SK-N-SH (cell line): ENCODE measurements around the gene TJP2. TPM values are rescaled to one million over a fixed set of nuclear protein-coding genes. Genes with fewer than 3 reads are reported as not detected.

Experiments
- CTCF ChIA-PET: fragments of 300-600, 350-600 bp; formaldehyde crosslinking; extraction: SDS; loops from one replicate; lab custom pipeline; 2021; lab: Yijun Ruan, JAX
- POLR2A ChIA-PET: fragments of 350-600 bp; sonication (Branson Sonifier 250); formaldehyde crosslinking; extraction: SDS; loops from one replicate; lab custom pipeline; 2020; ENCODE audit warnings: antibody characterized with exemption, inconsistent platforms; lab: Yijun Ruan, JAX
- DNase-seq: peaks from one replicate; pipeline ENCODE4 v3.0.0; 2012
- H2AFZ ChIP-seq: fragments of 200-600 bp; sonication (generic); 2 replicates; pipeline ENCODE4 v1.8.1; 2016; ENCODE audit warnings: antibody characterized with exemption, mild to moderate bottlenecking, low read depth
- H3F3A ChIP-seq: fragments of 200-600 bp; sonication (generic); replicated peaks from 2 replicates; pipeline ENCODE3; 2016; ENCODE audit warnings: antibody characterized with exemption, mild to moderate bottlenecking; ENCODE audit not compliant: insufficient read depth
- H3K27ac ChIP-seq, 2 experiments: fragments of 200-500 bp in 1 of 2; fragments of 200-600 bp in 1 of 2; sonication (Bioruptor generic) in 1 of 2; sonication (generic), shearing (Covaris generic) in 1 of 2; 2 replicates each; pipeline versions ENCODE4 v1.5.1 to v1.6.1; 2014 to 2016; ENCODE audit warnings: low read depth in 2 of 2, inconsistent platforms in 1 of 2, low read length in 1 of 2, mild to moderate bottlenecking in 1 of 2, mixed read lengths in 1 of 2
- H3K27me3 ChIP-seq: fragments of 200-600 bp; sonication (generic), shearing (Covaris generic); 2 replicates; pipeline ENCODE4 v1.6.1; 2016; ENCODE audit warnings: mixed run types; ENCODE audit not compliant: insufficient read depth
- H3K36me3 ChIP-seq, 2 experiments: fragments of 200-500 bp in 1 of 2; fragments of 200-600 bp in 1 of 2; sonication (Bioruptor generic) in 1 of 2; sonication (generic) in 1 of 2; replicated peaks in 1 of 2; 2 replicates each; pipeline versions ENCODE3 to v1.5.1; 2014 to 2016; ENCODE audit warnings: low read length in 1 of 2, mild to moderate bottlenecking in 1 of 2; ENCODE audit not compliant: insufficient read depth in 2 of 2, control insufficient read depth in 1 of 2
- H3K4me1 ChIP-seq, 2 experiments: fragments of 200-500 bp in 1 of 2; fragments of 200-600 bp in 1 of 2; sonication (Bioruptor generic) in 1 of 2; sonication (generic), shearing (Covaris generic) in 1 of 2; 2 replicates each; pipeline versions ENCODE4 v1.5.1 to v1.6.1; 2014 to 2016; ENCODE audit warnings: low read depth in 1 of 2, low read length in 1 of 2, mixed run types in 1 of 2; ENCODE audit not compliant: insufficient read depth in 2 of 2, control insufficient read depth in 1 of 2
- H3K4me2 ChIP-seq: fragments of 200-600 bp; sonication (generic), shearing (Covaris generic); 2 replicates; pipeline ENCODE4 v1.6.1; 2017; ENCODE audit warnings: mixed run types
- H3K4me3 ChIP-seq, 2 experiments: fragments of 200-500 bp in 1 of 2; fragments of 200-600 bp in 1 of 2; sonication (Bioruptor generic) in 1 of 2; sonication (generic), shearing (Covaris generic) in 1 of 2; 2 replicates each; pipeline versions ENCODE4 v1.5.1 to v1.8.1; 2014 to 2016; ENCODE audit warnings: low read depth in 2 of 2, inconsistent platforms in 1 of 2, low read length in 1 of 2, mild to moderate bottlenecking in 1 of 2, mixed read lengths in 1 of 2, moderate library complexity in 1 of 2
- H3K79me2 ChIP-seq: fragments of 200-600 bp; sonication (generic); 2 replicates; pipeline ENCODE4 v1.8.1; 2017; ENCODE audit warnings: mild to moderate bottlenecking; ENCODE audit not compliant: insufficient read depth
- H3K9ac ChIP-seq: fragments of 200-600 bp; sonication (generic); 2 replicates; pipeline ENCODE4 v1.6.1; 2017; ENCODE audit warnings: mixed run types
- H3K9me2 ChIP-seq: fragments of 200-600 bp; sonication (generic); 2 replicates; pipeline ENCODE4 v1.6.1; 2017; ENCODE audit warnings: mixed run types
- H3K9me3 ChIP-seq: fragments of 200-600 bp; sonication (generic); 2 replicates; pipeline ENCODE4 v1.6.1; 2017; ENCODE audit warnings: mixed run types, mild to moderate bottlenecking, moderate library complexity
- H4K20me1 ChIP-seq: fragments of 200-600 bp; sonication (generic); 2 replicates; pipeline ENCODE4 v1.6.1; 2017; ENCODE audit warnings: mild to moderate bottlenecking, mixed run types; ENCODE audit not compliant: insufficient read depth
- EP300 ChIP-seq, 2 experiments: IDR thresholded peaks; 2 replicates each; pipeline versions ENCODE4 v1.4.0 to v1.6.1; 2012; ENCODE audit warnings: borderline replicate concordance in 1 of 2, low read depth in 1 of 2, low read length in 1 of 2
- EZH2phosphoT487 ChIP-seq: fragments of 200-600 bp; sonication (generic); IDR thresholded peaks from 2 replicates; pipeline ENCODE4 v1.6.1; 2017; ENCODE audit warnings: low read depth, mixed run types, mild to moderate bottlenecking, antibody characterized with exemption, moderate library complexity, borderline replicate concordance
- FOXM1 ChIP-seq: IDR thresholded peaks from 2 replicates; pipeline ENCODE4 v1.4.0; 2012; ENCODE audit warnings: low read depth, mild to moderate bottlenecking
- GATA2 ChIP-seq: sonication (generic); formaldehyde crosslinking; IDR thresholded peaks from 2 replicates; pipeline ENCODE4 v1.5.0; 2020; ENCODE audit warnings: mild to moderate bottlenecking, missing genetic modification reagents
- JUND ChIP-seq: IDR thresholded peaks from 2 replicates; pipeline ENCODE4 v1.4.0; 2012
- MAX ChIP-seq: IDR thresholded peaks from 2 replicates; pipeline ENCODE4 v1.4.0; 2012; ENCODE audit warnings: low read depth
- MEF2A ChIP-seq: IDR thresholded peaks from 2 replicates; pipeline ENCODE4 v1.4.0; 2012; ENCODE audit warnings: low read depth, borderline replicate concordance
- MXI1 ChIP-seq: IDR thresholded peaks from 2 replicates; pipeline ENCODE4 v1.6.1; 2012; ENCODE audit warnings: mild to moderate bottlenecking, low read depth, low read length, improper control_type of control experiment
- NFIC ChIP-seq: IDR thresholded peaks from 2 replicates; pipeline ENCODE4 v1.4.0; 2012; ENCODE audit warnings: borderline replicate concordance
- NRF1 ChIP-seq: IDR thresholded peaks from 2 replicates; pipeline ENCODE4 v1.6.1; 2012; ENCODE audit warnings: low read depth, mild to moderate bottlenecking, low read length
- RAD21 ChIP-seq: IDR thresholded peaks from 2 replicates; pipeline ENCODE4 v1.6.1; 2012; ENCODE audit warnings: mild to moderate bottlenecking, low read length
- RFX5 ChIP-seq: IDR thresholded peaks from 2 replicates; pipeline ENCODE4 v1.6.1; 2012; ENCODE audit warnings: mild to moderate bottlenecking, improper control_type of control experiment, low read length
- RXRA ChIP-seq: IDR thresholded peaks from 2 replicates; pipeline ENCODE4 v1.4.0; 2012; ENCODE audit warnings: low read depth, mild to moderate bottlenecking, borderline replicate concordance
- SIN3A ChIP-seq: IDR thresholded peaks from 2 replicates; pipeline ENCODE4 v1.6.1; 2012; ENCODE audit warnings: low read depth, mild to moderate bottlenecking, low read length, moderate library complexity, borderline replicate concordance
- SMC3 ChIP-seq: IDR thresholded peaks from 2 replicates; pipeline ENCODE4 v1.6.1; 2012; ENCODE audit warnings: low read depth, low read length, improper control_type of control experiment
- TCF12 ChIP-seq: IDR thresholded peaks from 2 replicates; pipeline ENCODE4 v1.4.0; 2012
- YY1 ChIP-seq: IDR thresholded peaks from 2 replicates; pipeline ENCODE4 v1.4.0; 2012; ENCODE audit warnings: low read depth, mild to moderate bottlenecking
- WGBS: methylation state at CpG from one replicate; pipeline ENCODE4 v1.1.6; 2017; ENCODE audit warnings: low lambda C conversion rate; 5-methylcytosine and 5-hydroxymethylcytosine counted together
- polyA plus RNA-seq, 3 experiments: library from polyadenylated mRNA; depleted of rRNA; stranded (reverse); fragments of >200 nt; gene quantifications; 2 replicates each; pipeline ENCODE4 v1.2.3, GENCODE V29; 2012
- TF ChIP-seq, protein P1 (sequence below): fragments of 150-350 bp; IDR thresholded peaks from 2 replicates; pipeline ENCODE4 v1.6.1; 2017; ENCODE audit warnings: antibody characterized with exemption, low read length, low read depth, borderline replicate concordance
- TF ChIP-seq, protein P2 (sequence below): fragments of 200-600 bp; sonication (generic); IDR thresholded peaks from 2 replicates; pipeline ENCODE4 v1.6.1; 2017; ENCODE audit warnings: antibody characterized with exemption, mild to moderate bottlenecking, moderate library complexity
- TF ChIP-seq, protein P3 (sequence below): IDR thresholded peaks from 2 replicates; pipeline ENCODE4 v1.6.1; 2012; ENCODE audit warnings: mild to moderate bottlenecking, low read depth, low read length, moderate library complexity

TJP2 gene
- polyA plus RNA-seq, 1 of the 3 experiments (the other 2 are of a cell fraction), result 17.7 TPM

- Histone ChIP-seq H3K4me3 (no peak overlapping the region), H3K4me1 (no peaks in the 10 kb centered on the region), H2AFZ (no peak overlapping the region), H3K27ac (no peak overlapping the region), H3K79me2 (no peaks in the 10 kb centered on the region), H3K36me3 (peaks cover 38 to 41% of the 10 kb centered on the region in 2 experiments), H3K9me3 (no peaks in the 10 kb centered on the region), H3K27me3 (no peaks in the 10 kb centered on the region), H3K9me2 (no peaks in the 10 kb centered on the region), H4K20me1 (no peaks in the 10 kb centered on the region), H3K4me2 (no peak overlapping the region), H3F3A (no peaks in the 10 kb centered on the region), H3K9ac (no peak overlapping the region)
- ChIA-PET POLR2A (no interaction called here), CTCF (interaction anchor here (1.0 kb wide), 1 partner anchor 9 kb away, joined by 3 read pairs; no protein-coding TSS in a partner anchor)
- WGBS, result 97% methylated on average over 2 of the region's 2 CpGs
- TF ChIP-seq, protein P1, sequence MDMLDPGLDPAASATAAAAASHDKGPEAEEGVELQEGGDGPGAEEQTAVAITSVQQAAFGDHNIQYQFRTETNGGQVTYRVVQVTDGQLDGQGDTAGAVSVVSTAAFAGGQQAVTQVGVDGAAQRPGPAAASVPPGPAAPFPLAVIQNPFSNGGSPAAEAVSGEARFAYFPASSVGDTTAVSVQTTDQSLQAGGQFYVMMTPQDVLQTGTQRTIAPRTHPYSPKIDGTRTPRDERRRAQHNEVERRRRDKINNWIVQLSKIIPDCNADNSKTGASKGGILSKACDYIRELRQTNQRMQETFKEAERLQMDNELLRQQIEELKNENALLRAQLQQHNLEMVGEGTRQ, result no peak
- no peak for TF ChIP-seq MEF2A
- no peak for TF ChIP-seq MAX
- no peak for TF ChIP-seq EZH2phosphoT487
- TF ChIP-seq NRF1, result no peak
- no peak for TF ChIP-seq FOXM1
- no peak for TF ChIP-seq TCF12
- TF ChIP-seq SIN3A, result no peak
- TF ChIP-seq YY1, result no peak
- TF ChIP-seq, protein P2, sequence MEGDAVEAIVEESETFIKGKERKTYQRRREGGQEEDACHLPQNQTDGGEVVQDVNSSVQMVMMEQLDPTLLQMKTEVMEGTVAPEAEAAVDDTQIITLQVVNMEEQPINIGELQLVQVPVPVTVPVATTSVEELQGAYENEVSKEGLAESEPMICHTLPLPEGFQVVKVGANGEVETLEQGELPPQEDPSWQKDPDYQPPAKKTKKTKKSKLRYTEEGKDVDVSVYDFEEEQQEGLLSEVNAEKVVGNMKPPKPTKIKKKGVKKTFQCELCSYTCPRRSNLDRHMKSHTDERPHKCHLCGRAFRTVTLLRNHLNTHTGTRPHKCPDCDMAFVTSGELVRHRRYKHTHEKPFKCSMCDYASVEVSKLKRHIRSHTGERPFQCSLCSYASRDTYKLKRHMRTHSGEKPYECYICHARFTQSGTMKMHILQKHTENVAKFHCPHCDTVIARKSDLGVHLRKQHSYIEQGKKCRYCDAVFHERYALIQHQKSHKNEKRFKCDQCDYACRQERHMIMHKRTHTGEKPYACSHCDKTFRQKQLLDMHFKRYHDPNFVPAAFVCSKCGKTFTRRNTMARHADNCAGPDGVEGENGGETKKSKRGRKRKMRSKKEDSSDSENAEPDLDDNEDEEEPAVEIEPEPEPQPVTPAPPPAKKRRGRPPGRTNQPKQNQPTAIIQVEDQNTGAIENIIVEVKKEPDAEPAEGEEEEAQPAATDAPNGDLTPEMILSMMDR, result no peak
- TF ChIP-seq, protein P3, sequence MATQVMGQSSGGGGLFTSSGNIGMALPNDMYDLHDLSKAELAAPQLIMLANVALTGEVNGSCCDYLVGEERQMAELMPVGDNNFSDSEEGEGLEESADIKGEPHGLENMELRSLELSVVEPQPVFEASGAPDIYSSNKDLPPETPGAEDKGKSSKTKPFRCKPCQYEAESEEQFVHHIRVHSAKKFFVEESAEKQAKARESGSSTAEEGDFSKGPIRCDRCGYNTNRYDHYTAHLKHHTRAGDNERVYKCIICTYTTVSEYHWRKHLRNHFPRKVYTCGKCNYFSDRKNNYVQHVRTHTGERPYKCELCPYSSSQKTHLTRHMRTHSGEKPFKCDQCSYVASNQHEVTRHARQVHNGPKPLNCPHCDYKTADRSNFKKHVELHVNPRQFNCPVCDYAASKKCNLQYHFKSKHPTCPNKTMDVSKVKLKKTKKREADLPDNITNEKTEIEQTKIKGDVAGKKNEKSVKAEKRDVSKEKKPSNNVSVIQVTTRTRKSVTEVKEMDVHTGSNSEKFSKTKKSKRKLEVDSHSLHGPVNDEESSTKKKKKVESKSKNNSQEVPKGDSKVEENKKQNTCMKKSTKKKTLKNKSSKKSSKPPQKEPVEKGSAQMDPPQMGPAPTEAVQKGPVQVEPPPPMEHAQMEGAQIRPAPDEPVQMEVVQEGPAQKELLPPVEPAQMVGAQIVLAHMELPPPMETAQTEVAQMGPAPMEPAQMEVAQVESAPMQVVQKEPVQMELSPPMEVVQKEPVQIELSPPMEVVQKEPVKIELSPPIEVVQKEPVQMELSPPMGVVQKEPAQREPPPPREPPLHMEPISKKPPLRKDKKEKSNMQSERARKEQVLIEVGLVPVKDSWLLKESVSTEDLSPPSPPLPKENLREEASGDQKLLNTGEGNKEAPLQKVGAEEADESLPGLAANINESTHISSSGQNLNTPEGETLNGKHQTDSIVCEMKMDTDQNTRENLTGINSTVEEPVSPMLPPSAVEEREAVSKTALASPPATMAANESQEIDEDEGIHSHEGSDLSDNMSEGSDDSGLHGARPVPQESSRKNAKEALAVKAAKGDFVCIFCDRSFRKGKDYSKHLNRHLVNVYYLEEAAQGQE, result no peak
- TF ChIP-seq JUND, result no peak
- TF ChIP-seq EP300 (IDR thresholded peaks at IDR 0.05; ENCODE audit: borderline replicate concordance in 1 of 2, low read depth in 1 of 2, low read length in 1 of 2), result no peak
- TF ChIP-seq RAD21, result no peak
- TF ChIP-seq RXRA, result no peak
- TF ChIP-seq SMC3, result no peak
- no peak for TF ChIP-seq MXI1
- no peak for TF ChIP-seq NFIC
- no peak for TF ChIP-seq GATA2 (CRISPR knock-in tag)
- TF ChIP-seq RFX5, result no peak
- DNase-seq, result no peak
Observed at GRCh38 chr9:69246629-69247028, 72.6 kb downstream of the TJP2 start.
